Endothelial cell (in vitro differentiated cells): ENCODE data around the gene UBQLN4. TPM values are rescaled to one million over a fixed set of nuclear protein-coding genes. Genes with fewer than 3 reads are reported as not detected.

Experiments used
- DNase-seq: peaks from one replicate; pipeline ENCODE4 v3.0.0; 2021; ENCODE audit warnings: low spot score
- H3K27ac Mint-ChIP-seq: one replicate; pipeline ENCODE4 v1.8.0; 2021; ENCODE audit warnings: mixed read lengths, inconsistent platforms; ENCODE audit not compliant: unreplicated experiment
- H3K27me3 Mint-ChIP-seq: one replicate; pipeline ENCODE4 v1.8.0; 2021; ENCODE audit warnings: mild to moderate bottlenecking, moderate library complexity, mixed read lengths, inconsistent platforms; ENCODE audit not compliant: unreplicated experiment
- H3K36me3 Mint-ChIP-seq: one replicate; pipeline ENCODE4 v1.8.0; 2021; ENCODE audit warnings: mild to moderate bottlenecking, low read depth, mixed read lengths, inconsistent platforms; ENCODE audit not compliant: unreplicated experiment
- H3K4me1 Mint-ChIP-seq: one replicate; pipeline ENCODE4 v1.8.0; 2021; ENCODE audit warnings: mild to moderate bottlenecking, mixed read lengths, inconsistent platforms; ENCODE audit not compliant: unreplicated experiment
- H3K4me3 Mint-ChIP-seq: one replicate; pipeline ENCODE4 v1.8.0; 2021; ENCODE audit warnings: mild to moderate bottlenecking, mixed read lengths, inconsistent platforms; ENCODE audit not compliant: unreplicated experiment
- H3K9me3 Mint-ChIP-seq: one replicate; pipeline ENCODE4 v1.8.0; 2021; ENCODE audit warnings: mixed read lengths, inconsistent platforms; ENCODE audit not compliant: unreplicated experiment
- CTCF ChIP-seq: fragments of 200-600 bp; sonication (generic); IDR thresholded peaks from one replicate; pipeline ENCODE4 v1.5.0; 2021; ENCODE audit warnings: antibody characterized with exemption; ENCODE audit not compliant: unreplicated experiment
- total RNA-seq: library from RNA; stranded (reverse); fragmentation: NEBNext Ultra II Directional; extraction: Animal tissue kit (Norgen Biotek cat#: 25700); gene quantifications from one replicate; pipeline ENCODE4 v1.2.1, GENCODE V29; 2021; ENCODE audit not compliant: unreplicated experiment

Gene UBQLN4
- total RNA-seq, 1 donor from 2014 or later = 47.6 TPM

- DNase-seq = no peak
- peaks cover 21% of the 10 kb centered on the region for H3K4me1 Mint-ChIP-seq
- no peak for TF ChIP-seq CTCF
- no peaks in the 10 kb centered on the region for H3K36me3 Mint-ChIP-seq
- peak overlapping the region; percentile 17 for H3K4me3 Mint-ChIP-seq
- peaks cover 7% of the 10 kb centered on the region for H3K27me3 Mint-ChIP-seq
- H3K9me3 Mint-ChIP-seq = no peaks in the 10 kb centered on the region
- peak overlapping the region; percentile 87 for H3K27ac Mint-ChIP-seq
Measured at GRCh38 chr1:155996166-155996565, 57.4 kb downstream of the UBQLN4 start.

- Mint-ChIP-seq H3K27me3 (peaks cover 9% of the 10 kb centered on the region), H3K36me3 (peaks cover 3% of the 10 kb centered on the region), H3K4me3 (peak overlapping the region; percentile 51), H3K27ac (no peak overlapping the region), H3K4me1 (peaks cover 31% of the 10 kb centered on the region), H3K9me3 (no peaks in the 10 kb centered on the region)
- no peak for DNase-seq
- TF ChIP-seq CTCF = no peak
Measured at GRCh38 chr1:155993595-155993994, 60.0 kb downstream of the UBQLN4 start.

GRCh38 chr1:155990005-155990739 lies 63.4 kb downstream of the UBQLN4 start:
- TF ChIP-seq CTCF = no peak
- DNase-seq = no peak
- Mint-ChIP-seq H3K4me3 (no peak overlapping the region), H3K27me3 (peaks cover 2% of the 10 kb centered on the region), H3K36me3 (peaks cover 4% of the 10 kb centered on the region), H3K9me3 (no peaks in the 10 kb centered on the region), H3K4me1 (peaks cover 20% of the 10 kb centered on the region), H3K27ac (no peak overlapping the region)

- H3K27me3 Mint-ChIP-seq = peaks cover 3% of the 10 kb centered on the region
- peaks cover 4% of the 10 kb centered on the region for H3K36me3 Mint-ChIP-seq
- TF ChIP-seq CTCF = peak; percentile 94
- no peaks in the 10 kb centered on the region for H3K9me3 Mint-ChIP-seq
- DNase-seq = peak; percentile 80
- peak overlapping the region; percentile 62 for H3K4me3 Mint-ChIP-seq
- peaks cover 17% of the 10 kb centered on the region for H3K4me1 Mint-ChIP-seq
- H3K27ac Mint-ChIP-seq = no peak overlapping the region
Measured at GRCh38 chr1:155989242-155990004, 64.2 kb downstream of the UBQLN4 start.

Other genes with a start within 250 kb of the UBQLN4 start
- 72.7 TPM for gene GON4L, start 196.6 kb downstream of the UBQLN4 start, total RNA-seq
- gene SYT11, start 194.2 kb downstream of the UBQLN4 start, total RNA-seq = 15.4 TPM
- 69.2 TPM for gene RIT1, start 142.4 kb downstream of the UBQLN4 start, total RNA-seq
- gene KHDC4, start 119.4 kb downstream of the UBQLN4 start, total RNA-seq = 42.6 TPM
- gene RXFP4, start 112.2 kb downstream of the UBQLN4 start, total RNA-seq = not detected
- gene ARHGEF2, start 75.3 kb downstream of the UBQLN4 start, total RNA-seq = 244 TPM
- 340 TPM for gene SSR2, start 32.8 kb downstream of the UBQLN4 start, total RNA-seq
- 82.4 TPM for gene LAMTOR2, start 984 bp upstream of the UBQLN4 start, total RNA-seq
- 1.6 TPM for gene RAB25, start 7.4 kb upstream of the UBQLN4 start, total RNA-seq
- gene MEX3A, start 28.7 kb upstream of the UBQLN4 start, total RNA-seq = 63.9 TPM
- 35.8 TPM for gene LMNA, start 60.9 kb upstream of the UBQLN4 start, total RNA-seq
- gene SEMA4A, start 99.8 kb upstream of the UBQLN4 start, total RNA-seq = 2.2 TPM
- 22.0 TPM for gene SLC25A44, start 140.3 kb upstream of the UBQLN4 start, total RNA-seq
- 51.4 TPM for gene PMF1, start 159.2 kb upstream of the UBQLN4 start, total RNA-seq
- gene BGLAP, start 188.4 kb upstream of the UBQLN4 start, total RNA-seq = 1.2 TPM
- gene PAQR6, start 194.3 kb upstream of the UBQLN4 start, total RNA-seq = 8.4 TPM
- 75.2 TPM for gene SMG5, start 229.0 kb upstream of the UBQLN4 start, total RNA-seq
- 2.9 TPM for gene TMEM79, start 230.5 kb upstream of the UBQLN4 start, total RNA-seq
- 97.2 TPM for gene GLMP, start 241.9 kb upstream of the UBQLN4 start, total RNA-seq
- not detected for gene VHLL, start 245.5 kb upstream of the UBQLN4 start, total RNA-seq